ENCODE results near the gene KCTD11. TPM values are rescaled to one million over a fixed set of nuclear protein-coding genes. Genes with fewer than 3 reads are reported as not detected.

Gene KCTD11
- total and polyA plus RNA-seq, 2 experiments from 2014 or later, result 2.2 to 7.7 TPM

- TF ChIP-seq POLR2AphosphoS5 (IDR thresholded peaks at IDR 0.05; ENCODE audit: low read depth) (peak; percentile 83), ZNF331 (CRISPR knock-in tag; IDR thresholded peaks at IDR 0.05; ENCODE audit: low read depth) (no peak), STAT1 (IDR thresholded peaks at IDR 0.05; ENCODE audit: unreplicated experiment) (no peak), ZNF114 (CRISPR knock-in tag; IDR thresholded peaks at IDR 0.05) (no peak), EZH2 (IDR thresholded peaks at IDR 0.05; ENCODE audit: low read depth, unreplicated experiment) (no peak), REST (IDR thresholded peaks at IDR 0.05; ENCODE audit: unreplicated experiment) (peak; percentile 71), EZH2phosphoT487 (IDR thresholded peaks at IDR 0.05; ENCODE audit: unreplicated experiment) (no peak), ETS1 (IDR thresholded peaks at IDR 0.05) (peak; percentile 93), ZNF462 (CRISPR knock-in tag; IDR thresholded peaks at IDR 0.05) (no peak), CREB1 (CRISPR knock-in tag; IDR thresholded peaks at IDR 0.05; ENCODE audit: low read depth) (peak; percentile 94), JUNB (IDR thresholded peaks at IDR 0.05; ENCODE audit: unreplicated experiment) (no peak)
- Mint-ChIP-seq H3K4me1 (peaks cover 44% of the 10 kb centered on the region), H3K4me3 (peak within 1 kb of the TSS; percentile 87), H3K9me3 (peaks cover 4% of the 10 kb centered on the region; the same call in 1 of the 3 replicates), H3K27ac (peak within 1 kb of the TSS; percentile 91), H3K36me3 (ENCODE audit: low read depth) (peaks cover 78% of the 10 kb centered on the region), H3K27me3 (ENCODE audit: insufficient read depth, low read depth, poor library complexity) (peaks cover 31% of the 10 kb centered on the region)
- Histone ChIP-seq H4K20me1 (replicated peaks; ENCODE audit: insufficient read depth) (peaks cover 32% of the 10 kb centered on the region), H3K4me2 (peak within 1 kb of the TSS; percentile 99), H2AFZ (peak within 1 kb of the TSS; percentile 72; the same call in 1 of the 2 replicates), H3F3A (replicated peaks; ENCODE audit: low read depth) (peaks cover 65% of the 10 kb centered on the region), H3K27me3 (ENCODE audit: insufficient read depth) (no peaks in the 10 kb centered on the region), H3K36me3 (ENCODE audit: insufficient read depth) (peaks cover 39% of the 10 kb centered on the region), H3K79me2 (replicated peaks; ENCODE audit: insufficient read depth) (peaks cover 24% of the 10 kb centered on the region), H3K4me3 (peak within 1 kb of the TSS; percentile 94), H3K27ac (ENCODE audit: low read depth) (peak within 1 kb of the TSS; percentile 91), H3K9me2 (ENCODE audit: insufficient read depth) (no peaks in the 10 kb centered on the region), H3K4me1 (ENCODE audit: insufficient read depth) (peaks cover 17% of the 10 kb centered on the region; the same call in 1 of the 2 replicates)
- peak; percentile 95 for DNase-seq (ENCODE audit: low spot score)
- ATAC-seq, result peak; percentile 76
These were observed 37.0 kb upstream of the KCTD11 start, which contains the start of gene GPS2 for GRCh38 chr17:7314719-7315569. TSS of gene GPS2 (minus strand) at chr17:7315360. CDS start at chr17:7315052, 308 bp downstream.
